ENCODE measurements around the gene IQGAP2. TPM values are rescaled to one million over a fixed set of nuclear protein-coding genes. Genes with fewer than 3 reads are reported as not detected.

The IQGAP2 gene
- polyA plus RNA-seq, 1 donor (not counting 4 experiments of a cell fraction or from before 2014, with no cell fraction given): 0.14 TPM

GRCh38 chr5:76522103-76522935 lies 119.2 kb downstream of the IQGAP2 start:
- peaks cover 9% of the 10 kb centered on the region for H3K4me1 ChIP-seq (ENCODE audit: control insufficient read depth, extremely low read depth, insufficient read depth, low read length)
- H3K9me1 ChIP-seq (ENCODE audit: control insufficient read depth, extremely low read depth, insufficient read depth, low read length): no peaks in the 10 kb centered on the region
- no peaks in the 10 kb centered on the region for H4K20me1 ChIP-seq (ENCODE audit: control insufficient read depth, extremely low read depth, insufficient read depth, low read length)
- H3K27me3 ChIP-seq (ENCODE audit: control insufficient read depth, extremely low read depth, insufficient read depth, low read length): no peaks in the 10 kb centered on the region
- no peaks in the 10 kb centered on the region for H3K9me3 ChIP-seq (ENCODE audit: control insufficient read depth, low read depth, low read length)
- no peaks in the 10 kb centered on the region for H3K79me2 ChIP-seq (ENCODE audit: control insufficient read depth, insufficient read depth, low read length)
- dilution Hi-C loops (cut with MboI; ENCODE audit: extremely low pct_ligation_motif_present, low sequenced_read_pairs): no loop called here
- no peak overlapping the region for H3K4me3 ChIP-seq (ENCODE audit: control insufficient read depth in 2 of 3, extremely low read depth in 1 of 3, insufficient read depth in 2 of 3, low read depth in 1 of 3, low read length in 3 of 3)
- no peak overlapping the region for H3K4me2 ChIP-seq (ENCODE audit: control insufficient read depth, extremely low read depth, insufficient read depth, low read depth, low read length)
- no peak for TF ChIP-seq CTCF (optimal IDR thresholded peaks at IDR 0.05 in 1 of 3, IDR thresholded peaks at IDR 0.05 in 1 of 3, conservative IDR thresholded peaks at IDR 0.05 in 1 of 3; ENCODE audit: extremely low read depth in 1 of 3, insufficient read depth in 2 of 3, low read length in 3 of 3)
- no peak for TF ChIP-seq EZH2 (IDR thresholded peaks at IDR 0.05; ENCODE audit: low read length)
- FAIRE-seq (no peak), DNase-seq (ENCODE audit: low read depth, low spot score) (no peak)
- H2AFZ ChIP-seq (ENCODE audit: control insufficient read depth, low read length): no peak overlapping the region
- no peaks in the 10 kb centered on the region for H3K36me3 ChIP-seq (ENCODE audit: control insufficient read depth in 2 of 2, extremely low read depth in 1 of 2, insufficient read depth in 2 of 2, low read length in 2 of 2)
- H3K27ac ChIP-seq (ENCODE audit: control insufficient read depth, insufficient read depth, low read length): no peak overlapping the region
- H3K9ac ChIP-seq (ENCODE audit: control insufficient read depth, extremely low read depth, insufficient read depth, low read length): no peak overlapping the region

- Histone ChIP-seq H3K9me1 (ENCODE audit: control insufficient read depth, extremely low read depth, insufficient read depth, low read length) (no peaks in the 10 kb centered on the region), H3K4me1 (ENCODE audit: control insufficient read depth, extremely low read depth, insufficient read depth, low read length) (peaks cover 16% of the 10 kb centered on the region), H3K36me3 (ENCODE audit: control insufficient read depth in 2 of 2, extremely low read depth in 1 of 2, insufficient read depth in 2 of 2, low read length in 2 of 2) (no peaks in the 10 kb centered on the region), H3K4me2 (ENCODE audit: control insufficient read depth, extremely low read depth, insufficient read depth, low read depth, low read length) (no peak overlapping the region), H3K9ac (ENCODE audit: control insufficient read depth, extremely low read depth, insufficient read depth, low read length) (no peak overlapping the region), H3K79me2 (ENCODE audit: control insufficient read depth, insufficient read depth, low read length) (no peaks in the 10 kb centered on the region), H3K27me3 (ENCODE audit: control insufficient read depth, extremely low read depth, insufficient read depth, low read length) (no peaks in the 10 kb centered on the region), H2AFZ (ENCODE audit: control insufficient read depth, low read length) (peak overlapping the region; percentile 17), H3K9me3 (ENCODE audit: control insufficient read depth, low read depth, low read length) (no peaks in the 10 kb centered on the region), H3K4me3 (ENCODE audit: control insufficient read depth in 2 of 3, extremely low read depth in 1 of 3, insufficient read depth in 2 of 3, low read depth in 1 of 3, low read length in 3 of 3) (no peak overlapping the region), H4K20me1 (ENCODE audit: control insufficient read depth, extremely low read depth, insufficient read depth, low read length) (no peaks in the 10 kb centered on the region), H3K27ac (ENCODE audit: control insufficient read depth, insufficient read depth, low read length) (no peak overlapping the region)
- DNase-seq (ENCODE audit: low read depth, low spot score): no peak
- no peak for FAIRE-seq
- TF ChIP-seq CTCF (optimal IDR thresholded peaks at IDR 0.05 in 1 of 3, IDR thresholded peaks at IDR 0.05 in 1 of 3, conservative IDR thresholded peaks at IDR 0.05 in 1 of 3; ENCODE audit: extremely low read depth in 1 of 3, insufficient read depth in 2 of 3, low read length in 3 of 3): no peak
- no peak for TF ChIP-seq EZH2 (IDR thresholded peaks at IDR 0.05; ENCODE audit: low read length)
- dilution Hi-C loops (cut with MboI; ENCODE audit: extremely low pct_ligation_motif_present, low sequenced_read_pairs): no loop called here
Observed at GRCh38 chr5:76524101-76524835, 121.2 kb downstream of the IQGAP2 start.

Data from keratinocyte (primary cell).